GM12872 (cell line): ENCODE measurements around the gene PLIN3.

Experiments
- TF ChIP-seq, protein P1 (sequence below): IDR thresholded peaks from 3 replicates; pipeline ENCODE4 v1.5.1; 2011; ENCODE audit warnings: low read depth, mild to moderate bottlenecking, low read length, moderate library complexity; ENCODE audit not compliant: insufficient read depth

Gene PLIN3

GRCh38 chr19:4910594-4911281 is 43.3 kb upstream of the PLIN3 start:
- TF ChIP-seq, protein P1, sequence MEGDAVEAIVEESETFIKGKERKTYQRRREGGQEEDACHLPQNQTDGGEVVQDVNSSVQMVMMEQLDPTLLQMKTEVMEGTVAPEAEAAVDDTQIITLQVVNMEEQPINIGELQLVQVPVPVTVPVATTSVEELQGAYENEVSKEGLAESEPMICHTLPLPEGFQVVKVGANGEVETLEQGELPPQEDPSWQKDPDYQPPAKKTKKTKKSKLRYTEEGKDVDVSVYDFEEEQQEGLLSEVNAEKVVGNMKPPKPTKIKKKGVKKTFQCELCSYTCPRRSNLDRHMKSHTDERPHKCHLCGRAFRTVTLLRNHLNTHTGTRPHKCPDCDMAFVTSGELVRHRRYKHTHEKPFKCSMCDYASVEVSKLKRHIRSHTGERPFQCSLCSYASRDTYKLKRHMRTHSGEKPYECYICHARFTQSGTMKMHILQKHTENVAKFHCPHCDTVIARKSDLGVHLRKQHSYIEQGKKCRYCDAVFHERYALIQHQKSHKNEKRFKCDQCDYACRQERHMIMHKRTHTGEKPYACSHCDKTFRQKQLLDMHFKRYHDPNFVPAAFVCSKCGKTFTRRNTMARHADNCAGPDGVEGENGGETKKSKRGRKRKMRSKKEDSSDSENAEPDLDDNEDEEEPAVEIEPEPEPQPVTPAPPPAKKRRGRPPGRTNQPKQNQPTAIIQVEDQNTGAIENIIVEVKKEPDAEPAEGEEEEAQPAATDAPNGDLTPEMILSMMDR, result no peak

- TF ChIP-seq, protein P1, result no peak
Observed at GRCh38 chr19:4909897-4910593, 42.6 kb upstream of the PLIN3 start.

- TF ChIP-seq, protein P1, result no peak
Observed at GRCh38 chr19:4909156-4909896, 41.9 kb upstream of the PLIN3 start, which contains the start of gene UHRF1. UHRF1 (plus strand) TSS chr19:4909501; CDS start chr19:4910886, 1,385 bp downstream.

DNA sequence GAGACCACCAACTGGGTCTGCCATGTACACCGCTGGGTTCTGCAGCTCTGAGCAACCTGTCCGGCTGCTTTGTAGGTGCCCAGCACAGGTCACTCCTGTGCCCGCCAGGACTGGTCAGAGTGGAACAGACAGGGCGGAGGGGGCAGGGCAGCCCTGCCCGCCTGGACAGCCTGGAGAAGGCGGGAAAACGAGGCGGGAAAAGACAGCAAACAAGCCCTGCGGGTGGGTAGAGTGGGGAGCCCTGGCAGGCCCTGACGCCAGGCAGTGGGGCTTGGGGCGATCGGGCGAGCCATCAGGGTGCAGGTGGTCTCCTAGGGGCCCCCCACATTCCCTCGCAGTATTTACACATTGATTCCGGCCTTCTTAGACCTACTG is 41.3 kb upstream of the PLIN3 start:
- TF ChIP-seq, protein P1, result no peak

GRCh38 chr19:4908360-4908759 is 40.9 kb upstream of the PLIN3 start:
- TF ChIP-seq, protein P1, result no peak

- TF ChIP-seq, protein P1, result no peak
Observed at GRCh38 chr19:4906963-4907362, 39.5 kb upstream of the PLIN3 start.

DNA sequence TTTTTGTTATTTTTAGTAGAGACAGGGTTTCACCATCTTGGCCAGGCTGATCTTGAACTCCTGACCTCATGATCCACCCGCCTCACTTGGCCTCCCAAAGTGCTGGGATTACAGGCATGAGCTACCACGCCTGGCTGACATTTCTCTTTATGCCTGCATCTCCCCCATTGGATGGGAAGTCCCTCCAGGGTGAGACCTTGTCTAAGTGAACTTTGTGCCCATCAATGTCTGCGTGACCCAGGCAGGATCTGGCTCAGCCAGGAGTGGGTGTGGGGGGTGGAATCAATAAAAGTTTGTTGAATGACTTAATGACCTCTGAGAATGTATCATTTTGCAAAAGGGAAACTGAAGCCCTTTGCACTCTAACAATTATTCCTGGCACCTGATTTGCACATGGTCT is 37.0 kb upstream of the PLIN3 start:
- TF ChIP-seq, protein P1, result no peak
